Endometrial microvascular endothelial cells (primary cell): ENCODE results near the gene SPTB. TPM values are rescaled to one million over a fixed set of nuclear protein-coding genes. Genes with fewer than 3 reads are reported as not detected.

Experiments used
- in situ Hi-C: cut with HindIII; loops from 2 replicates; pipeline ENCODE4 v1.10.0; 2017; ENCODE audit warnings: low sequenced_read_pairs, low pct_unique_long_range_greater_than_20kb; ENCODE audit errors: inconsistent ontology term
- total RNA-seq: library from RNA; depleted of rRNA; stranded (reverse); fragments of >200 nt; gene quantifications from one replicate; pipeline ENCODE4 v1.2.3, GENCODE V29; 2015; ENCODE audit errors: inconsistent ontology term

The SPTB gene
- total RNA-seq, 1 donor from 2014 or later = not detected

DNA sequence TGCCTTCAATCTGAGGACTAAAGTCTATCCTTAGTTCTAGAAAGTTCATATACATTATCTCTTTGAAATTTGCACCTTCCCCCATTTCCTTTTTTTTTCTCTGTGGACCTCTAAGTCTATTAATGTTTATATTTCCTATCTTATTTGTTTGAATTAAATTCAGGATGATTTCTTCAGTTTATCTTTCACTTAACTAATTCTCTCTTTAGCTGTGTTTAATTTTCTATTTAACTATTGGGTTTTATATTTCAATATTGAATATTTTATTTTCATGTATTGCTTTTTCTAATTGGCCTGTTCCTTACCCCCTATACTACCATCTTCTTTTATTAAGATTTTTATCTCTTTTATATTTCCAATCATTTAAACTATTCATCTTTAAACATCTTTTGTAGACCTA lies 166.0 kb downstream of the SPTB start:
- in situ Hi-C loops = no loop called here

DNA sequence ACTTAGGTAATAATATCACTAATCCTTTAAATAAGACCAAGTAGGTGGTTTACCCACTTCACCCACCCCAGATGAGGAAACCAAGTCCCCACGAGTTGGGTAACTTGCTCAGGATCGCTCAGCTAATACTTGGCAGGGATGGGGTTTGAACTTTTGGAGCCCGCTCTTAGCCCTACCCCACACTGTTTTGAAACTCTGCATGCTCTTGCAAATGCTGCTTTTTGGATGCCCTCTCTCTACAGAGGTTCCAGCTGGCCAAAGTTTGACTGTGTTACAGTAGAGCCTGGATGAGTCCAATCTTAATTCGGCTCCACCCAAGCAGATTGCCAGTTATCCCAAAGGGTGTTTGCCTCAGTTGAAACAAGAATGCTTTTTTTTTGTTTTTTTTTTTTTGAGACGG lies 168.7 kb downstream of the SPTB start:
- in situ Hi-C loops = no loop called here

DNA sequence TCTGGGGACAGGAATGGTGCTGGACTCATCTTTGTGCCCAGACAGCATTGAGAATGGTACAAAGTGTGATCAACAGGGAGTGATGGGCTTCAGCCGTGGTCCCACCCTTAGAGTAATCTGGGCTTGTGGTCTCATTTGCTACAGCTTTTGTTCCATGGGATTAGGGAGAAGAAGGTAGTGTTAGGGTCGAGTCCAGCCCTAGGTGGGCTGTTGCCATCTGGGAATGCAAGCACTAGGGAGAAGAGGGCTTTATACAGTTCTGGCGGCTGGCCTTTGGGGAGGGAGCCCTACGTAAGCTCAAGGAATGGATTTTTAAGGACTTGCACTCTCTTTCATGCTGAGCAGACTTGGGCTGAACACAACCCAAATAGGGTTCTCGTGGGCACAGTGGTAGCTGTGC lies 170.6 kb downstream of the SPTB start:
- in situ Hi-C loops = no loop called here

DNA sequence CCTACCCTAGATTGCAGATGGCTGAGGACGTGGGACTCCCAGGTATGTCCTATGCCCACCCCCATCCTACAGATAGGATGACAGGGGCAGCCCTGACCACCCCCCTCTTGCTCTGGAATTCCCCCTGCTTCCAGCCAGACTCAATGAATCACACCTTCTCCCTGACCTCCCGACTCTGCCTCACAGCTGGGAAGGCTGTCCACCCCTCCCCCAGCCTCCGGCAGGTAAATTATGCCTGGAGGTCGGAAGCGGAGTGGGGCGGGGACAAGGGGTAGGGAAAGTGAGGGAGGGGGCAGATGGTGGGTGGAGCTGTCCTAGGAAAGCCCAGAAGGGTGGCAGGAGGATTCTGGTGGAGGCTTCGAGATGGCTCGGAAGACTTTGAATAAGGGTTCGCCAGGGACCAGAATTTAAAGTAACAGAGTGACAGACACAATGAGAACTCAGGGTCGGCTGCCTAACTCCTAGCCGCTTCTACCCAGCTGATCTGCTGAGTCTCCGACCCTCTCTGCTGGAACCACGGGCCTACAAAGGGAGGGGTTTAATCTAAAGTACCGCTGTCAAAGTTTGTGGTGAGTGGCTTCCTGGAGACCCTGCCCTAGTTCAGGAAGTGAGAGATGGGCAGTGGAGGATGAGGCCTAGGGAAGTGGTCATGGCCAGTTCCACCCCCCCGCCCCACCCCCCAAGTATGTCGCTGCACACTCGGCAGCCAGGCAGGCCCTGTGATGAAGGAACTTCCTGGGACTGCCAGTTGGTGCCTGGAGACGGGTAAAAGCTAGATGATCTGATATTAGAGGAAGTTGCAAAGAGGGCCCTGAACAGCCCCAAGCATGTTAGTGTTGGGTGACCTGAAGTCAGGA lies 171.3 kb downstream of the SPTB start:
- in situ Hi-C loops = no loop called here

GRCh38 chr14:64707661-64708060 lies 172.0 kb downstream of the SPTB start:
- in situ Hi-C loops = no loop called here

DNA sequence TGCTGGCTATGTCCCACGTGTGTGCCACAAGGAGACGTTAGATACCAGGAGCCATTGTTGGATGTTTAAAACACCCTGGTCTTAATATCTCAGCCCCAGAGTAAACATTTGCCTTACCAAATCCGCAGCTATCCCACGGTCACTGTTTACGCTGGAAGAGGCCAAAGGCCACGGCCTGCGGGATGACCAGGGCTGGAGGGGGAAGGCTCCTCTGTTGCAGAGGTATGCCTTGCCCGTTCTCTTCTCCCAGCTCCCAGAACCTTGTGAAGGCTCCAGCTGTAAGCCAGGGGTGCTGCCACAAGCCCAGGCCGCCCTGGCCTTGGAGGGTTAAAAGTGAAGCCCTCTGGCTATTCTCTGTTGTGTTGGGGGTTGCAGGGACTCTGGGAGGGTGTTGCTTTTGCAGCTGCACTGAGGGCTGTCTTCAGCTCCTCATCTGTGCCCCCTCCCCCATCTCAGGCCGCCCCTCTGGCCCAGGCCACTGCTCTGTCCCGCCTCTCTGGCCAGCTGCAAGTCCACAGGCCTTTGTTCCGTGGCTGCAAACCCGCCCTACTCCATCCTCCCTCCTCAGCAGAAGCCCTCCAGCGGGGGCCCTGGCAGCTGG lies 173.0 kb downstream of the SPTB start:
- in situ Hi-C loops = no loop called here

DNA sequence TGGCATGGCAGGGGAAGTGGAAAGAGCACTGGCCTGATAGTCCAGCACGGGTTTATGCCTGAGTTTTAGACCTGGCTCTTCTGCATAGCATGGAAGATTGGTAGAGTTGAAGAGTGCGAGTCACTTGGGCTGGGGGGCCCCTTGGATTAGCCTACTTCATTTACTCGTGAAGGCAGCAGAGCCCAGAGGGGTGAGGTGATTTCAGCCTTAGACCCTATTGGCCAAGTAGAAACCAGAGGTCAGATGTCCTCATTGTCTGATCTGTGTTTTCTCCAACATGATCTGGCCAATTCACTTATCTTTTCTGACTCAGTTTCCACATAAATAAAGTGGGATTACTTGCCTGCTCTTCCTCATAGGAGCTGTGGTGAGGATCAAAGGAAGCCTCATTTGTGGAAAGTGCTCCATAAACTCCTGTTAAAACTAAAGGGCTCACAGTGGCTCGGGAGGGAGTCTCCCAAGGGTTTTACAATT lies 173.6 kb downstream of the SPTB start:
- in situ Hi-C loops = no loop called here

DNA sequence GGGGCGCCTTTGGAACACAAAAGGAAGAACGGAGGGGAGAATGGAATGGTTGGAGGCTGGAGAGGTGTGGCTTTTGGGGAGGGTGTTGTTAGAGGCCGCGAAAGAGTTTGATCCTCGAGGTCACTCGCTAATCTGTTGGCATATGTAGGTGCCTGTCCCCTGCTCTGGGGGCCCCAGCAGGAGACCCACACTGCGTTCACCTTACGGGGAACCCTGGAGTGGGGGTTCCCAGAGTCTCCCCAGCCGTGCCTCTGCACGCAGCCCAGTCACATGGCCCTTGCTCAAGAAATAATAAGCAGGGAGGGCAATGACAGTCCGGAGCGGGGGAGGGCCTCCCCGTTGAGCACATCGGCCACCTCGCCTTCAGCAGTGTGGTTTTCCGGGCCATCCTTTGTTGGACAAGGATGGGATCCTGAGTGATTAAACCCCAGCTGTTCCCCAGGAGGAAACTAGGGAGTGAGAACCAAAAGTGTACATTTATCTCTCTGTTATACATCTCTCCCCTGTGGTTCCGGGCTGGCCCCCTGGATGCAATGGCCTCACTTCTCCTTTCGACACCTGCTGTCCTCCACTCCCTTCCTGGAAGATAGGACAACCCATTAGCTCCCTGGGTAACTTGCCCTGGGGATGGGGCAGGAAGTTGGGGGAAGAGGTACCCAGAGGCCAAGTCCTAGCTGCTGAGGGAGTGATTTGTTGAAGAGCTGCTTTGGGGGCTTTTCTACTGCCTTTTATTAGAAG lies 174.2 kb downstream of the SPTB start:
- in situ Hi-C loops = no loop called here

DNA sequence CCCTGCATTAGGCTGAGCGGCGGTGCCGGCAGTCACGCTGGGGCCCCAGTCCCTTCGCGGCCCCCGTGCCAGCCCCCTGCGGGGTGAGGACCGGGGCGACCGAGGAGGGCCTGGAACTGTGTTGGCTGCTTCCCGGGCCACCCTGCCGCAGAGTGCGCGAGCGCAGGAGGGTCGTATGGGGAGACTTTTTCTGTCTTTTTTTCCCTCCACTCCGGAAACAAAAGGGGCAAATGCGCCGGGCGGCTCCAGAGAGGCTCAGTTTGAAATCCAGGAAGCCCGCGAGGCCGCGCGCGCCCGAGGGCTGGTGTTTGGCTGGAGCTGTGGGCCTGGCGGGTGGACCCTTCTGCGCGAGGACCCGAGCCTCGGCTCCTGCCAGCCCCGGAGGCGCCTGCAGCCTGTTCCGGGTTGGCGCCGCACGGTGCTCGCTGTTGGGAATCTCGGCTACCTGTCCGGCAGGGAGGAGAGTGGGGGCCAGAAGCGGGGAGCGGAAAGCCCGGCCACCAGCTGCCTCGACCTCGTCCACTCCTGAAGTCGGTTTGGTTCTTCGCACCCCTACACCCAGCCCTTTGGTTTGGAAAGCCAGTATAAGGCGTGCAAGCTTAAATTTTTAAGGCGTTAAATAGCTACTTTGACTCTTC lies 174.8 kb downstream of the SPTB start:
- in situ Hi-C loops = no loop called here

- in situ Hi-C loops = no loop called here
These were observed 175.5 kb downstream of the SPTB start, which contains the start of gene PLEKHG3 for GRCh38 chr14:64704143-64704742. Gene PLEKHG3, plus strand, starts transcription at chr14:64704424. Its CDS starts 23,208 bp downstream, at chr14:64727632.

- in situ Hi-C loops = no loop called here
These were observed 176.1 kb downstream of the SPTB start for GRCh38 chr14:64703395-64704142.

- in situ Hi-C loops = no loop called here
These were observed 177.0 kb downstream of the SPTB start for GRCh38 chr14:64702493-64703394.

DNA sequence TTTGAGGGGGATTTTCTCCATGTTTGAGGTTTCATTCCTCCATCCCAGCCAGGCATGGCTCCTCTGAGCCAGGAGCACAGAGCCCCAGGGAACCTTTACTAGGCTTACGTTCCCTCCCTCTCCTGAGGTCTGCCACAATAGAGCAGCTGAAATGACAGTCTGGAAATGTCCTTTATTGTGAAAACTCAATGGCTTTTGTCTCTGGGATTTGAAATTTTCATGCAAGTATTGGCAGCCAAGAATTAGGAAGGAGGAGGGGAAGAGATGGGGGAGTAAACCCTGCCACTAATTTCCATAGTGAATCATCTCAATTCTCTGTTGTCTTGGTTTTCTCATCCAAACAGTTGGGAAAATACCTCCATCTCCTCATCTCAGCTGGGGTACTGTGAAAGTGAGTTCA lies 178.0 kb downstream of the SPTB start:
- in situ Hi-C loops = no loop called here

- in situ Hi-C loops = no loop called here
These were observed 178.8 kb downstream of the SPTB start for GRCh38 chr14:64700894-64701293.

GRCh38 chr14:64700290-64700689 lies 179.4 kb downstream of the SPTB start:
- in situ Hi-C loops = no loop called here

DNA sequence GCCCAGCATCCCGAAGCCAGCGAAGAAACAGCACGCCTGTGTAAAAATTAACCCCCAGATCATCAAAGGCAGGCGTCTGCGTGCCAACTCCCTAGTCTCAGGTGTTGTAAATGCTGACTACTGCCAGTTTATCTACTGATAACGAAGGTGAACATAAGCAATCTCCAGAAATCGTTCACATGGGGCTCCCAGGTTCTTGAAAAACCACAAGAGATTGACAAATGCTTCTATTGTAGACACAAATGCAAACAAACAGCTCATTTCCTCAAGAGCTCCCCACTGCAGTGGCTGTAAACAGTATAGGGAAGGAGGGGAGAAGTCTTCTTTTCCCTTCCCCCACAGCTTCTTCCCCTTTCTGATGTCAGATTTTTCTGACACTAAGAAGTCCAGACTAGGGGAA lies 180.8 kb downstream of the SPTB start:
- in situ Hi-C loops = no loop called here

GRCh38 chr14:64696355-64696857 lies 183.3 kb downstream of the SPTB start:
- in situ Hi-C loops = no loop called here
